HEK293T (cell line): Measurements from ENCODE around the gene PNPO.

Experiments
- CTCF ChIA-PET: fragments of 350-600 bp; formaldehyde crosslinking; extraction: SDS; loops from one replicate; lab custom pipeline; 2021; ENCODE audit warnings: antibody characterized with exemption, inconsistent platforms; lab: Yijun Ruan, JAX
- POLR2A ChIA-PET: fragments of 350-600 bp; formaldehyde crosslinking; extraction: SDS; loops from one replicate; lab custom pipeline; 2020; ENCODE audit warnings: antibody characterized with exemption, inconsistent platforms; lab: Yijun Ruan, JAX
- DNase-seq: peaks from one replicate; pipeline ENCODE4 v3.0.0; 2012; ENCODE audit warnings: mixed read lengths; ENCODE audit errors: extremely low spot score
- ARNT ChIP-seq: fragments of 450-650 bp; IDR thresholded peaks from 2 replicates; pipeline ENCODE4 v1.6.1; 2017; ENCODE audit warnings: mild to moderate bottlenecking
- BHLHE40 ChIP-seq: fragments of 450-650 bp; IDR thresholded peaks from 2 replicates; pipeline ENCODE4 v1.6.1; 2016; ENCODE audit warnings: mild to moderate bottlenecking, moderate library complexity, borderline replicate concordance
- CTBP1 ChIP-seq: fragments of 450-650 bp; IDR thresholded peaks from 2 replicates; pipeline ENCODE4 v1.6.1; 2016; ENCODE audit warnings: borderline replicate concordance
- ELF4 ChIP-seq: fragments of 450-650 bp; IDR thresholded peaks from 2 replicates; pipeline ENCODE4 v1.6.1; 2017; ENCODE audit warnings: antibody characterized with exemption
- FOXA1 ChIP-seq: fragments of 450-650 bp; IDR thresholded peaks from 2 replicates; pipeline ENCODE4 v1.6.1; 2016; ENCODE audit warnings: mild to moderate bottlenecking
- FOXK2 ChIP-seq: fragments of 450-650 bp; IDR thresholded peaks from 2 replicates; pipeline ENCODE4 v1.6.1; 2016; ENCODE audit warnings: mild to moderate bottlenecking
- FOXM1 ChIP-seq: fragments of 450-650 bp; IDR thresholded peaks from 2 replicates; pipeline ENCODE4 v1.6.1; 2017; ENCODE audit warnings: mild to moderate bottlenecking, borderline replicate concordance
- HDGF ChIP-seq: fragments of 450-650 bp; IDR thresholded peaks from 2 replicates; pipeline ENCODE4 v1.6.1; 2017; ENCODE audit warnings: antibody characterized with exemption, borderline replicate concordance
- L3MBTL2 ChIP-seq: fragments of 450-650 bp; conservative IDR thresholded peaks from 2 replicates; pipeline ENCODE4 v1.6.1; 2016; ENCODE audit warnings: mild to moderate bottlenecking
- LEF1 ChIP-seq: fragments of 450-650 bp; IDR thresholded peaks from 2 replicates; pipeline ENCODE4 v1.6.1; 2017; ENCODE audit warnings: mild to moderate bottlenecking, borderline replicate concordance
- NFRKB ChIP-seq: fragments of 450-650 bp; IDR thresholded peaks from 2 replicates; pipeline ENCODE4 v1.6.1; 2016; ENCODE audit warnings: mild to moderate bottlenecking, moderate library complexity
- SP1 ChIP-seq: fragments of 450-650 bp; IDR thresholded peaks from 2 replicates; pipeline ENCODE4 v1.6.1; 2017
- SUZ12 ChIP-seq: fragments of 450-650 bp; IDR thresholded peaks from 2 replicates; pipeline ENCODE4 v1.6.1; 2016; ENCODE audit warnings: mild to moderate bottlenecking
- TARDBP ChIP-seq: fragments of 450-650 bp; IDR thresholded peaks from 2 replicates; pipeline ENCODE4 v1.6.1; 2016
- ZNF384 ChIP-seq: fragments of 450-650 bp; IDR thresholded peaks from 2 replicates; pipeline ENCODE4 v1.6.1; 2016
- TF ChIP-seq, protein P1 (sequence below): fragments of 450-650 bp; IDR thresholded peaks from 2 replicates; pipeline ENCODE4 v1.6.1; 2016

PNPO gene

DNA sequence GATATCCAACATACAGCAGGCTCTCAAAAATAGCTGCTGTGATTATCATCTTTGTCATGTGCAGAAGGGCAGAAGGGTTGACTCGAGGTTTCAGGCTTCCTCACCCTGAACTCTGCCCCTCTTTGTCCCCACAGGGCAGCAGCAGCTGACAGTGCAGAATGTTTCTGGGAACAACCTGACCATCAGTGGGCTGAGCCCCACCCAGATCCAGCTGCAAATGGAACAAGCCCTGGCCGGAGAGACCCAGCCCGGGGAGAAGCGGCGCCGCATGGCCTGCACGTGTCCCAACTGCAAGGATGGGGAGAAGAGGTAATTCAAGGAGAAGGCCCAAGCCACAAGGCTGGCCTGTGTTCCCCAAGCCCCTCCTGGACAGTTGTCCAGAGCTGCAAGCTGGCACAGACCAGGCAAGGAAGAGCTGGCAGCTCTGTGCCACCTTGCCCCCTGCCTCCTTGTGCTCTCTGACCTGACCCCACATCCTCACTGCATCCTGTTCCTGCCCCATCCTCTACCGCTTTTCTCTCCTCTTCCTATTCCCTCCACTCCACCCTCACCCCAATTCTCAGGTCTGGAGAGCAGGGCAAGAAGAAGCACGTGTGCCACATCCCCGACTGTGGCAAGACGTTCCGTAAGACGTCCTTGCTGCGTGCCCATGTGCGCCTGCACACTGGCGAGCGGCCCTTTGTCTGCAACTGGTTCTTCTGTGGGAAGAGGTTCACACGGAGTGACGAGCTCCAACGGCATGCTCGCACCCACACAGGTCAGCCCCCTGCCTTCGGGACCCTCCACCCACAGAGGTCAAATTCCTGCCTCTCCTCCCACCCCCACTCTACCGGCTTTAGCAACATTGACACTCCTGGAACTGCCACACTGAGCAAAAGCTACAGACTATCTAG, 16.3 kb upstream of the PNPO start:
- ChIA-PET CTCF (interaction anchor here (0.6 to 1.1 kb wide), 3 partner anchors 13 to 22 kb away, joined by 3 read pairs; no protein-coding TSS in a partner anchor), POLR2A (interaction anchor here (2.3 to 2.5 kb wide), 2 partner anchors 16 to 17 kb away, joined by 7 to 8 read pairs; partner anchors contain the start of gene PNPO)
- TF ChIP-seq SP1, result no peak
- TF ChIP-seq CTBP1, result no peak
- TF ChIP-seq, protein P1, sequence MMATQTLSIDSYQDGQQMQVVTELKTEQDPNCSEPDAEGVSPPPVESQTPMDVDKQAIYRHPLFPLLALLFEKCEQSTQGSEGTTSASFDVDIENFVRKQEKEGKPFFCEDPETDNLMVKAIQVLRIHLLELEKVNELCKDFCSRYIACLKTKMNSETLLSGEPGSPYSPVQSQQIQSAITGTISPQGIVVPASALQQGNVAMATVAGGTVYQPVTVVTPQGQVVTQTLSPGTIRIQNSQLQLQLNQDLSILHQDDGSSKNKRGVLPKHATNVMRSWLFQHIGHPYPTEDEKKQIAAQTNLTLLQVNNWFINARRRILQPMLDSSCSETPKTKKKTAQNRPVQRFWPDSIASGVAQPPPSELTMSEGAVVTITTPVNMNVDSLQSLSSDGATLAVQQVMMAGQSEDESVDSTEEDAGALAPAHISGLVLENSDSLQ, result no peak
- no peak for TF ChIP-seq BHLHE40
- TF ChIP-seq TARDBP, result no peak
- no peak for TF ChIP-seq SUZ12
- no peak for TF ChIP-seq HDGF
- no peak for TF ChIP-seq ARNT
- no peak for TF ChIP-seq FOXA1
- no peak for TF ChIP-seq ZNF384
- TF ChIP-seq FOXM1, result no peak
- DNase-seq, result no peak

DNA sequence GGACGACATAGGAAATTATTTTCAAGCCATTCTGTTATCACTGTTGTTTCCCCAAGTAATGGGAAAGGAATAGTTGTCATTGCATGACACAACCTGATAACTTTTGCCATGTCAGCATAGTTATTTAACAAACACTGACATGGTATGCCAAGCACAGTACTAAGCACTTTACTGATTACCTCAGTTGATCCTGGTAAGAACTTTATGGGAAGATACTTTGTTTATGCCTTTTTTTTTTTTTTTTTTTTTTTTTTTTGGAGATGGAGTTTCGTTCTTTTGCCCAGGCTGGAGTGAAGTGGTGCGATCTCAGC, 15.7 kb upstream of the PNPO start:
- TF ChIP-seq SP1, result no peak
- no peak for TF ChIP-seq FOXA1
- TF ChIP-seq LEF1, result no peak
- TF ChIP-seq FOXK2, result no peak
- TF ChIP-seq NFRKB, result no peak
- no peak for TF ChIP-seq TARDBP
- TF ChIP-seq BHLHE40, result no peak
- TF ChIP-seq SUZ12, result no peak
- TF ChIP-seq ARNT, result no peak
- no peak for TF ChIP-seq HDGF
- CTCF ChIA-PET, result interaction anchor here (0.9 kb wide), 1 partner anchor 21 kb away, joined by 3 read pairs; no protein-coding TSS in a partner anchor
- no peak for DNase-seq
- POLR2A ChIA-PET, result interaction anchor here (2.3 kb wide), 1 partner anchor 16 kb away, joined by 7 read pairs; the partner anchor contains the start of gene PNPO

DNA sequence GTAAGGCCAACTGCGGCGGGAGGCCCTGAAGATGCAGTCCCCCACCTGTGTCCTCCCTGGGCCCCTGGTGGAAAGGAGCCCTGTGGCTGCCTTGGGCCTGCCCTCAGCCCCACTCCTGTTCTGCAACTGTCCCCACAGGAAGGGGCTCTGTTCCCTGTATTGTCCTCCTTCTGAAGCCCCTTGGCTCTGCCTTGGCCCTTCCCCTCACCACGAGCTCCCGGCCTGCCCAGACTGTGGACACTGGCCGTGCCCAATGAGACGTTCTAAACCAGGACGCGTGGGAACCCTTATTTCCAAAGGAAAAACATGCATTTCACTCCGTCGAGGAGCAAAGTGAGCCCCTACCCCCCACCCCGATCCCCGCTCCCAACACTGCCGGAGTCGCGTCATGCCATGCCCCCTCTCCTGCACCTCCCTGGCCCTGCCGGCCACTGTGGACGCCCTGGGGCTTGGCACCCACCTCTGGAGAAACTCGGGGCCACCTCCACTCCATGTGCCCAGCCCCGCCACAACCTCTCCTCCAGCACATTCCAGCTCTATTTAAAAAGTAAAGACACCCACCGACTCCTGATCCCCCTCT, 13.5 kb upstream of the PNPO start:
- CTCF ChIA-PET, result no interaction called here
- DNase-seq, result no peak
- TF ChIP-seq L3MBTL2, result no peak
- TF ChIP-seq FOXM1, result no peak
- no peak for TF ChIP-seq FOXA1
- TF ChIP-seq BHLHE40, result no peak
- no peak for TF ChIP-seq ZNF384
- no peak for TF ChIP-seq FOXK2
- no peak for TF ChIP-seq CTBP1
- TF ChIP-seq SP1, result no peak
- TF ChIP-seq ELF4, result no peak
- POLR2A ChIA-PET, result interaction anchor here (1.3 to 4.3 kb wide), 2 partner anchors 14 to 96 kb away, joined by 4 to 18 read pairs; partner anchors contain the start of genes LRRC46, MRPL10 and PNPO

DNA sequence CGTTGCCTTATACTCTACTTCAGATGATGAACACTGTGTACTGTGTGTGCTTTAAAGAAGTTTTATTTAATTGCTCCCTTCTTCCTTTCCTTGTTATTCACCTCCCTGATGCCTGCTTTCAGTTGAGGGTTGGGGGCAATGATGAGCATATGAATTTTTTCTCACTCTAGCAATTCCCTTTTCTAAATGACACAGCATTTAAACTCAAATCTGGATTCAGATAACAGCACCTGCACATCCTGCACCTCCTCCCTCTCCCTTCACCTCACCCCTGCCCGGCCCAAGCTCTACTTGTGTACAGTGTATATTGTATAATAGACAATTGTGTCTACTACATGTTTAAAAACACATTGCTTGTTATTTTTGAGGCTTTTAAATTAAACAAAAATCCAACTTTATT, 13.0 kb upstream of the PNPO start:
- ChIA-PET POLR2A (interaction anchor here (1.3 to 4.3 kb wide), 2 partner anchors 13 to 97 kb away, joined by 4 to 18 read pairs; partner anchors contain the start of genes LRRC46, MRPL10 and PNPO), CTCF (no interaction called here)
- no peak for DNase-seq
- TF ChIP-seq FOXA1 (no peak), TARDBP (no peak), ZNF384 (no peak), HDGF (no peak), LEF1 (no peak), ARNT (no peak), L3MBTL2 (no peak)
- TF ChIP-seq, protein P1, result no peak

DNA sequence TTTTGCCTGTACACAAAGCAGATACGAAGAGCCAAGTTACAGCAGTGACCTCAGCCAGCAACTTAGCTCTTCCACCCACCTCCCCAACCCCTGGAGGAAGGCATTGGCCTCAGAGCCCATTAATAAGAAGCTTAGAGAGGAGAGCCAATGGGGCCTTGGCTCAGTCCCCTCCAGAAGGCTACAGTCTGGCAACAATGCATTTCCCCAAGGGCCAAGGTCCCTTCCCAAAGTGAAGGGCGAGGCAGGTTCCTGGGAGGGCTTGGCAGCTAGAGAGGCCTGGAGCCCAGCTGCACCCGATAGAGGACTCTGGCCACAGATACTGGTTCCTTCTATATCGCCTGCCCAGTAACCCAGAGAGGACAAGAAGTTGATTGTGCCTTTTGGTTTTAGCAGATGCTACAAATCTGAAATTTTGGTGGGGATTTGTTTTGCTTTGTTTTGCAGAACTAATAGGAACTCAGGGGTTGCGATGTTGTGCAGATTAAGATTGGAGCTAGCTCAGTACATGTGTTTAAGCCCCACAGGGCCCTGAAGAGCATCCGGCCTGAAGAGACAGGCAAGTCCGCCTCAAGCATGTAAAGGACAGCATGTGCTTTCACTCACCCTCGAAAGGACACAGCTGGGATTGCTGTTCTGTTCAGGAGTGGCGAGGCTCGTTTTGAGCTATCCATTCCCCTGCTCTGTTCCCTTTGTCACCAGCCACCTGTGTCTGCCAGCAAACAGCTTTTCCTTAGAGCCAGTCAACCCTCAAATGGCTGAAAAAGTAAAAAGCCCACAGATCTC, 12.0 kb upstream of the PNPO start:
- CTCF ChIA-PET, result no interaction called here

More for the DNA sequence above, 12.0 kb upstream of the PNPO start:
- TF ChIP-seq FOXK2 (no peak), SUZ12 (no peak), HDGF (no peak), ARNT (no peak)
- TF ChIP-seq, protein P1, result no peak
- POLR2A ChIA-PET, result interaction anchor here (1.1 to 4.3 kb wide), 4 partner anchors 9 to 34 kb away, joined by 3 to 18 read pairs (median 4); partner anchors contain the start of genes PNPO and SP2
- DNase-seq, result no peak
